GM21786 (cell line): Measurements from ENCODE around the gene TAF11L2.
"Not testable (repeated sequence)": the region's sequence is repeated elsewhere in the genome, so short reads cannot be mapped to it uniquely, and the experiment has no call there.

Source experiments
- ATAC-seq: cut with Tn5 transposase; IDR thresholded peaks from one replicate; pipeline ENCODE4 v1.9.1; 2021; ENCODE audit not compliant: unreplicated experiment

Gene TAF11L2

GRCh38 chr5:17497931-17498330 is at the start of gene TAF11L2:
TSS of gene TAF11L2 (plus strand) at chr5:17498231.
- not testable (repeated sequence) for ATAC-seq

- no peak for ATAC-seq
Observed at GRCh38 chr5:17448877-17449276, 49.2 kb upstream of the TAF11L2 start.

GRCh38 chr5:17452936-17453335 is 45.1 kb upstream of the TAF11L2 start:
- no peak for ATAC-seq

- ATAC-seq: no peak
Observed at GRCh38 chr5:17455942-17456341, 42.1 kb upstream of the TAF11L2 start.

GRCh38 chr5:17461793-17462192 is 36.2 kb upstream of the TAF11L2 start:
- ATAC-seq: no peak

DNA sequence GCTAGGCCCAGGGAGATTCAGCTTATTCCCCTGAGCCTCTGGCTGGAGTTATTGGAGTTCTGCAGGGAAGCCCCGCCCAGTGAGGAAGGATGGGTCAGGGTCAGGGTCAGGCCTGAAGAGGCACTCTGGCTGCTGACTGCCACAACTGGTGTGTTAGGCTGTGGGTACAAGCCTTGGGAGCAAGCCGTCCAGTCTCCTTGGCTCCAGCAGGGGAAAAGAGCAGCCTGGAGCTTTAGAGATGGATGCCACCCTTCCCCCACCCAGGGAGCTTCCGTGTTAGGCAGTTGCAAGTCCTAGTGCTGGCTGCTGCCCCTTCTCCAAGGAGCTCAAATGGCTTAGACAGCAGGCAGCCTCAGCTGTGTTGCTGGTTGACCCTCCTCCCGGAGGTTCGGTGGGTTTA is 34.4 kb upstream of the TAF11L2 start:
- no peak for ATAC-seq

DNA sequence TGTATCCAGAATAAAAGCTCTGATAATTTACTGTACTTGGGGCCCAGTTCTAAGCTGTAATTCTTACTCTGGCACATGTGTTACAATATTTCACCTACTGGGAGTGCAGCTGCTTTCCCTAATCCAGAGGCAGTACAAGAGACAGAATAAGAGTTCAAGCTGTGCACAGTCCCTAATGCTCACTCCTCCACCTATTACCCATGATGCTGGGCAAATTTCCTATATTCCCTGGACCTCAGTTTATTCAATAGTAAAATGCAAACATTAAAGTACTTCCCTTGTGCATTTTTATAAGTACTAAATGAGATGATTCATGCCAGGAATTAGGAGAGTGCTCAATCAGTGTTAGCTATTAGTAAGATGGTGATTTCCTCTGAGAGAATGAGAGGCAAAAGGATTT is 28.0 kb upstream of the TAF11L2 start:
- ATAC-seq: no peak

GRCh38 chr5:17475064-17475463 is 23.0 kb upstream of the TAF11L2 start:
- ATAC-seq: not testable (repeated sequence)

DNA sequence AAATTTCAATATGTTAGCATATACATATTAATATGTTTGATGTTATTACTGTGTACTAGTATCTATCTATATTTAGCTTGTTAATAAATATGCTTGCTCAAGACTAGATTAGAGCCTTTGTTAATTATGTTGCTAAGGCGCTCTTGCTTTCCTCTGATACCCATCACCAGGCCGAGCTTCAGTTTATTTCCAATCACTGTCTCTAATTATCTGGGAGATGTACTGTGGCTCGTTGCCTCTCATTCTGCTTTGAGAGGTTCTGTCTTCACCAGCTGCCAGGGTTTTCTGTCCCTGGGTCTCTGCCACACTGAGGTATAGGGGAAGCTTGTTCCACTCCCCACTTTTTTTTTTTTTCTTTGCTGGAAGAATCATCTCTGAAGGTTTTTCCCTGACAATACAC is 21.0 kb upstream of the TAF11L2 start:
- no peak for ATAC-seq

GRCh38 chr5:17477573-17478265 is 20.3 kb upstream of the TAF11L2 start:
- no peak for ATAC-seq

- no peak for ATAC-seq
Observed at GRCh38 chr5:17481378-17481777, 16.7 kb upstream of the TAF11L2 start.

- ATAC-seq: no peak
Observed at GRCh38 chr5:17482790-17483189, 15.2 kb upstream of the TAF11L2 start.

GRCh38 chr5:17486464-17487173 is 11.4 kb upstream of the TAF11L2 start:
- ATAC-seq: not testable (repeated sequence)

- ATAC-seq: no peak
Observed at GRCh38 chr5:17487174-17487512, 10.9 kb upstream of the TAF11L2 start.

DNA sequence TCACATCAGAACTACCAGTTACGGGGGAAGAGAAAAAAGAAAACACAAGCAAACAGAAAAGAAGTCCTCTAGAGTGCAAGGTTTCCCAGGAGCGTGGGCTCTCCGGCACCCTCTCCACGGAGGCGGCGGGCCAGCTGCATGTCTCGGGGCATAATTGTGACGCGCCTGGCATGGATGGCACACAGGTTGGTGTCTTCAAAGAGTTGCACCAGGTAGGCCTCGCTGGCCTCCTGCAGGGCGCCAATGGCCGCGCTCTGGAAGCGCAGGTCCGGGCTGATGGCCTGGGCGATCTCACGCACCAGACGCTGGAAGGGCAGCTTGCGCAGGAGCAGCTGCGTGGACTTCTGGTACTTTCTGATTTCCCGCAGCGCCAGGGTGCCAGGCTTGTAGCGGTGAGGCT is 6.8 kb upstream of the TAF11L2 start:
- ATAC-seq: not testable (repeated sequence)

DNA sequence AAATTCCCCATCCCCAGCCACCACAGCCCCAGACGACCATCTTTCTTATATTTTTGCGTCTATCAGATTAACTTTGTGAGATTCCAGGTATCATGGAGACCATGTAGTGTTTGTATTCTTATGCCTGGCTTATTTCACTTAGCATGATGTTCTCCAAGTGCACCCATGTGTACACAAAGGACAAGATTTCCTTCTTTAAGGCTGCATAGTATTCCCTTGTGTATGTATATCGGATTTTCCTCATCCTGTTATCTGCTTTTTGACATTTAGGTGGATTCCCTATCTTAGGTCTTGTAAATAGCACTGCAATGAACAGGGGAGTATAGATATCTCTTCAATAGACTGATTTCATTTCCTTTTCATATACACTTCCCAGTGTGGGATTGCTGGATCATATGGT is 5.3 kb upstream of the TAF11L2 start:
- no peak for ATAC-seq

DNA sequence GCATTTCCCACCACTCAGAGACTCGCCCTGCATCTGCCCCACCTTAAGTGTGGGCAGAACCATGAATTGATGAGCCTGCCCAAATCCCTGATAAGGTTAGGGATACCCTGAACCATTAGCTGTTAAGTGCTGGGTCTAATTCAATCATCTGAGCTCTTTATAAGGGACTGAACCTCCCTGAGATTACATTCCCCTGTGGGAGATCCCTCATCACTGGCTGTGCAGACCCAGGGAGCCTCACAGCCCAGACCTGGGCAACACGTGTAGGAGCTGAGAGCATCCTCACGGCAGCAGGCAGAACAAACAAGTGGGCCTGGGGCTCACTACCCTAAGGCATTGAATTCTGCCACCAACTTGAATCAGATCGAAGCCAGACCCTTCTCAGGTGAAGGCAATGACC is 585 bp upstream of the TAF11L2 start:
- ATAC-seq: no peak

DNA sequence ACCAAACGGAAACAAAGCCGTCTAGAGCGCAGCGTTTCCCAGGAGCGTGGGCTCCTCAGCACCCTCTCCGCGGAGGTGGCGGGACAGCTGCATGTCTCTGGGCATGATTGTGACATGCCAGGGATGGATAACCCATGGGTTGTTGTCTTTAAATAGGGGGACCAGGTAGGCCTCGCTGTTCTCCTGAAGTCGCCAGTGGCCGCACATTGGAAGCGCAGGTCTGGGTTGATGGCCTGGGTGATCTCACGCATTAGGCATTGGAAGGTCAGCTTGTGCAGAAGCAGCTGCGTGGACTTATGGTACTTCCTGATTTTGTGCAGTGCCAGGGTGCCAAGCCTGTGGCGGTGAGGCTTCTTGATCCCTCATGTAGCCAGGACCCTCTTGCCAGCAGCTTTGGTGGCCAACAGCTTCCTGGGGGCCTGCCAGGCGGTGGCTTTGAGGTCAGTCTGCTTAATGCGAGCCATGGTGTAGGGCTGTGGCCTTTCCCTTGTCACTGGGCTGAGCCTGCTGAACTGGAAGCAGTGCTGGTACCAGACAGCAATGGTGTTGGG is 13.8 kb downstream of the TAF11L2 start:
- ATAC-seq: no peak

DNA sequence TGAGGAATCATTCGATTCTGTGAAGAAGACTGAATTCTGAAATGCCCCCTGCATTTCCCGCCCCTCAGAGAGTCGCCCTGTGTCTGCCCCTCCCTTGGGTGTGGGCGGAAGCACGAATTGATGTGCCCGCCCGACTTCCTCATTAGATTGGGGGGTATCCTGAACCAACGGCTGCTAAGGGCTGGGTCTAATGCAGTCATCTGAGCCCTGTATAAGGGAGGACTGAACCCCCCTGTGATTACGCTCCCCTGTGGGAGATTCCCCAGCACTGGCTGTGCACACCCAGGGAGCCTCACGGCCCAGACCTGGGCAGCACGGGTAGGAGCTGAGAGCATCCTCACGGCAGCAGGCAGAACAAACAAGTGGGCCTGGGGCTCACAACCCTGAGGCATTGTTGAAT is 19.5 kb downstream of the TAF11L2 start:
- not testable (repeated sequence) for ATAC-seq

DNA sequence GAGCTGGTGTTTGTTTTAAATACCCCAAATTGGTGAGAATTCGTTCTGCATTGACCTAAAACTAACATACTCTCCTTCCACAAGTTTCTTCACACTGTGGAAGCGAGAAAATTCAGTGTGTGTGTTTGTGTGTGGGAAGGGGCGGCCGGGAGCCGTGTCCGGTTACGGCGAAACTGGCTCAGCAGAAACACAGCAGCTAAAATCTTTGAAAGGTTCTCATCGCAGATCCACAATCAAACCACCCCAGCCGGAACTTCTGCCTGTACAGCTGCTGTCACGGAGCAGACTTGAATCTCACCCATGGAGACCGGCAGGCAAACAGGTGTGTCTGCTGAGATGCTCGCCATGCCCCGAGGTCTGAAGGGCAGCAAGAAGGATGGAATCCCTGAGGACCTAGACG is 20.0 kb downstream of the TAF11L2 start, which contains the start of gene TAF11L3:
TSS of gene TAF11L3 (plus strand) at position 301 of the 400 bp plus-strand sequence.
- ATAC-seq: not testable (repeated sequence)

GRCh38 chr5:17519508-17519907 is 21.5 kb downstream of the TAF11L2 start:
- ATAC-seq: not testable (repeated sequence)

DNA sequence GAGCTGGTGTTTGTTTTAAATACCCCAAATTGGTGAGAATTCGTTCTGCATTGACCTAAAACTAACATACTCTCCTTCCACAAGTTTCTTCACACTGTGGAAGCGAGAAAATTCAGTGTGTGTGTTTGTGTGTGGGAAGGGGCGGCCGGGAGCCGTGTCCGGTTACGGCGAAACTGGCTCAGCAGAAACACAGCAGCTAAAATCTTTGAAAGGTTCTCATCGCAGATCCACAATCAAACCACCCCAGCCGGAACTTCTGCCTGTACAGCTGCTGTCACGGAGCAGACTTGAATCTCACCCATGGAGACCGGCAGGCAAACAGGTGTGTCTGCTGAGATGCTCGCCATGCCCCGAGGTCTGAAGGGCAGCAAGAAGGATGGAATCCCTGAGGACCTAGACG is 23.5 kb downstream of the TAF11L2 start, which contains the start of gene TAF11L4:
TSS of gene TAF11L4 (plus strand) at position 301 of the 400 bp plus-strand sequence.
- ATAC-seq: not testable (repeated sequence)
